Activated T-cell treated with anti-CD3 and anti-CD28 coated beads, Interleukin-2, amount 50 U/mL, for 72 hours (primary cell): Measurements from ENCODE around the gene LIN28A. TPM values are rescaled to one million over a fixed set of nuclear protein-coding genes. Genes with fewer than 3 reads are reported as not detected.
A peak's percentile ranks its signal among the peaks of the same experiment; 100 is the strongest.
"Not testable (repeated sequence)": the region's sequence is repeated elsewhere in the genome, so short reads cannot be mapped to it uniquely, and the experiment has no call there.

Source experiments
- ATAC-seq, 2 donors: fragments of 150-1000 bp; cut with Tn5 transposase; replicated peaks in 1 of 2; 2 replicates each; pipeline ENCODE4 v1.10.0; 2021; ENCODE audit warnings: moderate library complexity in 2 of 2, mild to moderate bottlenecking in 1 of 2
- DNase-seq, 2 donors: peaks; one replicate each; pipeline ENCODE4 v3.0.0; 2021 to 2022; ENCODE audit warnings: mixed read lengths in 1 of 2
- H3K27ac Mint-ChIP-seq: one replicate; pipeline ENCODE4 v1.8.0; 2022; ENCODE audit warnings: mild to moderate bottlenecking, moderate library complexity, mixed read lengths
- H3K27me3 Mint-ChIP-seq: one replicate; pipeline ENCODE4 v1.8.0; 2022; ENCODE audit warnings: low read depth, mixed read lengths
- H3K36me3 Mint-ChIP-seq, 2 donors: one replicate each; pipeline ENCODE4 v1.8.0; 2022; ENCODE audit warnings: mixed read lengths in 2 of 2, mild to moderate bottlenecking in 1 of 2; ENCODE audit not compliant: insufficient read depth in 2 of 2
- H3K4me1 Mint-ChIP-seq: one replicate; pipeline ENCODE4 v1.8.0; 2022; ENCODE audit warnings: low read depth, mixed read lengths
- H3K4me3 Mint-ChIP-seq, 2 donors: one replicate each; pipeline ENCODE4 v1.8.0; 2022; ENCODE audit warnings: mild to moderate bottlenecking in 2 of 2, mixed read lengths in 2 of 2, moderate library complexity in 2 of 2
- H3K9me3 Mint-ChIP-seq, 2 donors: one replicate each; pipeline ENCODE4 v1.8.0; 2022; ENCODE audit warnings: mixed read lengths in 2 of 2
- total RNA-seq, 2 donors: library from RNA; stranded (reverse); gene quantifications; one replicate each; pipeline ENCODE4 v1.2.3, GENCODE V29; 2022

Gene LIN28A
- total RNA-seq = not detected

GRCh38 chr1:26410706-26411623 lies at the start of gene LIN28A:
TSS of gene LIN28A (plus strand) at chr1:26410817. CDS start at chr1:26410892, 75 bp downstream.
- peaks cover 22% of the 10 kb centered on the region for H3K4me1 Mint-ChIP-seq
- peaks cover 62% of the 10 kb centered on the region for H3K27me3 Mint-ChIP-seq
- peak within 1 kb of the TSS; percentile 17 to 41 for H3K4me3 Mint-ChIP-seq
- ATAC-seq = no peak
- no peak within 1 kb of the TSS for H3K27ac Mint-ChIP-seq
- no peak for DNase-seq
- no peaks in the 10 kb centered on the region for H3K36me3 Mint-ChIP-seq
- H3K9me3 Mint-ChIP-seq = no peaks in the 10 kb centered on the region

- DNase-seq (no peak), ATAC-seq (no peak)
- Mint-ChIP-seq H3K4me3 (no peak overlapping the region), H3K27ac (no peak overlapping the region), H3K36me3 (no peaks in the 10 kb centered on the region), H3K4me1 (peaks cover 51% of the 10 kb centered on the region), H3K9me3 (no peaks in the 10 kb centered on the region), H3K27me3 (peaks cover 22% of the 10 kb centered on the region)
Measured at GRCh38 chr1:26361605-26362122, 49.0 kb upstream of the LIN28A start.

GRCh38 chr1:26362331-26362730 lies 48.3 kb upstream of the LIN28A start:
- Mint-ChIP-seq H3K9me3 (no peaks in the 10 kb centered on the region), H3K4me3 (no peak overlapping the region), H3K36me3 (no peaks in the 10 kb centered on the region), H3K4me1 (peaks cover 51% of the 10 kb centered on the region), H3K27me3 (peaks cover 22% of the 10 kb centered on the region), H3K27ac (no peak overlapping the region)
- DNase-seq (no peak), ATAC-seq (no peak)

- peaks cover 20% of the 10 kb centered on the region for H3K27me3 Mint-ChIP-seq
- H3K36me3 Mint-ChIP-seq = no peaks in the 10 kb centered on the region
- H3K4me3 Mint-ChIP-seq = no peak overlapping the region
- peak; percentile 84 to 90 for DNase-seq
- H3K9me3 Mint-ChIP-seq = no peaks in the 10 kb centered on the region
- H3K4me1 Mint-ChIP-seq = peaks cover 46% of the 10 kb centered on the region
- no peak overlapping the region for H3K27ac Mint-ChIP-seq
- peak; percentile 79 to 82 for ATAC-seq
Measured at GRCh38 chr1:26363549-26364448, 46.8 kb upstream of the LIN28A start.

GRCh38 chr1:26364956-26365355 lies 45.7 kb upstream of the LIN28A start:
- no peak for ATAC-seq
- Mint-ChIP-seq H3K27me3 (peaks cover 12% of the 10 kb centered on the region), H3K27ac (peak overlapping the region; percentile 20), H3K9me3 (no peaks in the 10 kb centered on the region), H3K4me1 (peaks cover 39% of the 10 kb centered on the region), H3K36me3 (no peaks in the 10 kb centered on the region), H3K4me3 (no peak overlapping the region)
- DNase-seq = no peak

- ATAC-seq (no peak), DNase-seq (no peak)
- Mint-ChIP-seq H3K36me3 (peaks cover 2 to 5% of the 10 kb centered on the region in 2 donors), H3K27ac (no peak overlapping the region), H3K4me1 (peaks cover 48% of the 10 kb centered on the region), H3K9me3 (peaks cover 0 to 4% of the 10 kb centered on the region in 2 donors), H3K27me3 (no peaks in the 10 kb centered on the region), H3K4me3 (no peak overlapping the region)
Measured at GRCh38 chr1:26367441-26367840, 43.2 kb upstream of the LIN28A start.

- Mint-ChIP-seq H3K36me3 (peaks cover 2 to 5% of the 10 kb centered on the region in 2 donors), H3K4me1 (peaks cover 54% of the 10 kb centered on the region), H3K9me3 (peaks cover 0 to 4% of the 10 kb centered on the region in 2 donors), H3K27me3 (no peaks in the 10 kb centered on the region), H3K27ac (no peak overlapping the region), H3K4me3 (no peak overlapping the region)
- DNase-seq (no peak), ATAC-seq (no peak)
Measured at GRCh38 chr1:26368006-26368405, 42.6 kb upstream of the LIN28A start.

GRCh38 chr1:26368486-26368885 lies 42.1 kb upstream of the LIN28A start:
- Mint-ChIP-seq H3K4me1 (peaks cover 55% of the 10 kb centered on the region), H3K27me3 (no peaks in the 10 kb centered on the region), H3K9me3 (peaks cover 0 to 4% of the 10 kb centered on the region in 2 donors), H3K36me3 (peaks cover 2 to 5% of the 10 kb centered on the region in 2 donors), H3K27ac (no peak overlapping the region), H3K4me3 (no peak overlapping the region)
- ATAC-seq (no peak), DNase-seq (no peak)

- Mint-ChIP-seq H3K27me3 (no peaks in the 10 kb centered on the region), H3K9me3 (peaks cover 0 to 4% of the 10 kb centered on the region in 2 donors), H3K36me3 (peaks cover 2 to 5% of the 10 kb centered on the region in 2 donors), H3K4me1 (peaks cover 62% of the 10 kb centered on the region), H3K27ac (no peak overlapping the region), H3K4me3 (peak overlapping the region in 1 of 2 donors; percentile 9)
- no peak for DNase-seq
- peak in 1 of 2 donors; percentile 38 for ATAC-seq
Measured at GRCh38 chr1:26370591-26371382, 39.8 kb upstream of the LIN28A start.

- H3K9me3 Mint-ChIP-seq = peaks cover 3 to 4% of the 10 kb centered on the region in 2 donors
- no peak overlapping the region for H3K27ac Mint-ChIP-seq
Measured at GRCh38 chr1:26372039-26372438, 38.6 kb upstream of the LIN28A start.

GRCh38 chr1:26372611-26373010 lies 38.0 kb upstream of the LIN28A start, which contains the start of gene ZNF683:
TSS of gene ZNF683 (minus strand) at chr1:26372750. CDS start at chr1:26368571, 4,179 bp downstream.
- not testable (repeated sequence) for H3K9me3 Mint-ChIP-seq, ATAC-seq, H3K27me3 Mint-ChIP-seq, H3K36me3 Mint-ChIP-seq, DNase-seq
- Mint-ChIP-seq H3K4me1 (peaks cover 80% of the 10 kb centered on the region), H3K27ac (peak within 1 kb of the TSS; percentile 47), H3K4me3 (peak within 1 kb of the TSS; percentile 46 to 56)

More at GRCh38 chr1:26372039-26372438, 38.6 kb upstream of the LIN28A start:
- Mint-ChIP-seq H3K4me1 (peaks cover 74% of the 10 kb centered on the region), H3K27me3 (no peaks in the 10 kb centered on the region), H3K36me3 (peaks cover 2 to 5% of the 10 kb centered on the region in 2 donors), H3K4me3 (no peak overlapping the region)
- ATAC-seq = peak in 1 of 2 donors; percentile 53
- DNase-seq = no peak

GRCh38 chr1:26373281-26373680 lies 37.3 kb upstream of the LIN28A start:
- H3K27ac Mint-ChIP-seq = peak overlapping the region; percentile 47
- ATAC-seq = peak; percentile 56 to 57
- H3K36me3 Mint-ChIP-seq = peaks cover 2 to 5% of the 10 kb centered on the region in 2 donors
- H3K4me1 Mint-ChIP-seq = peaks cover 87% of the 10 kb centered on the region
- peaks cover 3 to 4% of the 10 kb centered on the region in 2 donors for H3K9me3 Mint-ChIP-seq
- peak in 1 of 2 donors; percentile 32 for DNase-seq
- peak overlapping the region; percentile 46 to 56 for H3K4me3 Mint-ChIP-seq
- H3K27me3 Mint-ChIP-seq = no peaks in the 10 kb centered on the region
